HG03565 (cell line): ENCODE results near the gene HAX1.
A peak's percentile ranks its signal among the peaks of the same experiment; 100 is the strongest.
"Not testable (repeated sequence)": the region's sequence is repeated elsewhere in the genome, so short reads cannot be mapped to it uniquely, and the experiment has no call there.

ENCODE experiments used
- ATAC-seq: cut with Tn5 transposase; IDR thresholded peaks from one replicate; pipeline ENCODE4 v1.9.1; 2021; ENCODE audit warnings: mild to moderate bottlenecking, moderate library complexity; ENCODE audit not compliant: unreplicated experiment

HAX1 gene

GRCh38 chr1:154272999-154273563 is 652 bp downstream of the HAX1 start:
- ATAC-seq: no peak

GRCh38 chr1:154276797-154277196 is 4.4 kb downstream of the HAX1 start:
- ATAC-seq: no peak

DNA sequence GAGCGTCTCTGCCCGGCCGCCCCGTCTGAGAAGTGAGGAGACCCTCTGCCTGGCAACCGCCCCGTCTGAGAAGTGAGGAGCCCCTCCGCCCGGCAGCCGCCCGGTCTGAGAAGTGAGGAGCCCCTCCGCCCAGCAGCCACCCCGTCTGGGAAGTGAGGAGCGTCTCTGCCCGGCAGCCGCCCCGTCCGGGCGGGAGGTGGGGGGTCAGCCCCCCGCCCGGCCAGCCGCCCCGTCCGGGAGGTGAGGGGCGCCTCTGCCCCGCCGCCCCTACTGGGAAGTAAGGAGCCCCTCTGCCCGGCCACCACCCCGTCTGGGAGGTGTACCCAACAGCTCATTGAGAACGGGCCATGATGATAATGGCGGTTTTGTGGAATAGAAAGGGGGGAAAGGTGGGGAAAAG is 15.2 kb downstream of the HAX1 start:
- not testable (repeated sequence) for ATAC-seq

DNA sequence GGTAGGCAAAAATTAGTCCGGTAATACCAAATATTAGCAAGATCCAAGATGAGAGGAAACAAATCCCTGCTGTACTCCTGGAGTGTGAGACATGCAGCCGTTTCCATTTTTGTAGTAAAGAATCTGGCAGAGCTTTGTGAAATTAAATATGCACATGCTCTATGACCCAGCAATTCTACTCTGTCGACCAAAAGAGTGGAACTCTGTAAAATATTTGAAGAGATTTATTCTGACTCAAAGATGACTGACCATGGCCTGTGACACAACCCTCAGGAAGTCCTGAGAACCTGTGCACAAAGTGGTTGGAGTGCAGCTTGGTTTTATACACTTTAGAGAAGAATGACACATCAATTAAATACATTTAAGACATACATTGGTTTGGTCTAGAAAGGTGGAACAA is 16.2 kb downstream of the HAX1 start:
- ATAC-seq: no peak

DNA sequence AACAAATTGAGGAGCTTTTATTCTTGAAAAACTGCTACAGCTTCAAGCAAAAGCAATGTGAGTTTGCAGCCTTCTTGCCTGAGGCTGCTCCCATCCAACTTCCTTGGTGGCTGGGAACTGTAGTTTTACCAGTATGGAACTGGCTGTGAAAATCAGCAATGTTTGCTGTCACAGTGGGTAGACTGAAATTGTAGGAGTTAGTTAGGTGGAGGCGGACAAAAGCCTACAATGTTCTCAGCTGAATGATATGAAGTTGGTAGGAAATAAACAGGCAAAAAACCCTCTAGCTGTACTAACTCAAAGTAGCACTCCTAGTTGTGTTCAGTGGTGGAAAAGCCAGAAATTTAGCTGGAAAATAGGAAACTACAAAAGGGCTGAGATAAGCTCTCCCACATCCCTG is 18.5 kb downstream of the HAX1 start:
- ATAC-seq: no peak

DNA sequence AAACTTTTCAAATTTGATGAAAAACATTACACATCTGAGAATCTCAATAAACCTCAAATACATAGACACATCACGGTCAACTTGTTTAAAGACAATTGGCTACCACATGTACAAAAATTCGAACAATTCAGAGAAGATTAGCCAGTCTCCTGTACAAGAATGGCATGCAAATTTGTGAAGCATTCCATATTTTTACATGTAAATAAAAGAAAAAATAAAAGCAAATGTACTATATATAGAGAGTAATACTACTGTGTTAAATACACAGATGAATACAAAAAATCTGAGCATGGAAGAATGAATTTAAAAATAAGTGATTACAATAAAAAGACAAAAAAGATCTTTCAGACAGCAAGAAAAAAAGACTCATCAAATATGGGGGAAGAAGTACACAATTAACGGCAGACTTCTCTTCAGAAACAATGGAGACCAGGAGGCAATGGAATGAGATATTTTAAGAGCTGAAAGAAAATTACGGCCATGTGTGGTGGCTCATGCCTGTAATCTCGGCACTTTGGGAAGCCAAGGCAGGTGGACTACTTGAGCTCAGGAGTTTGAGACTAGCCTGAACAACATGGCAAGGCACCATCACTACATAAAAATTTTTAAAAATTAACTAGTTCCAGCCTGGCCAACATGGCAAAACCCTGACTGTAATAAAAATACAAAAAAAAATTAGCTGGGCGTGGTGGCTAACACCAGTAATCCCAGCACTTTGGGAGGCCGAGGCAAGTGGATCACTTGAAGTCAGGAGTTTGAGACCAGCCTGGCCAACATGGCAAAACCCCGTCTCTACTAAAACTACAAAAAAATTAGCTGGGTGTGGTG is 23.2 kb downstream of the HAX1 start:
- ATAC-seq: no peak

DNA sequence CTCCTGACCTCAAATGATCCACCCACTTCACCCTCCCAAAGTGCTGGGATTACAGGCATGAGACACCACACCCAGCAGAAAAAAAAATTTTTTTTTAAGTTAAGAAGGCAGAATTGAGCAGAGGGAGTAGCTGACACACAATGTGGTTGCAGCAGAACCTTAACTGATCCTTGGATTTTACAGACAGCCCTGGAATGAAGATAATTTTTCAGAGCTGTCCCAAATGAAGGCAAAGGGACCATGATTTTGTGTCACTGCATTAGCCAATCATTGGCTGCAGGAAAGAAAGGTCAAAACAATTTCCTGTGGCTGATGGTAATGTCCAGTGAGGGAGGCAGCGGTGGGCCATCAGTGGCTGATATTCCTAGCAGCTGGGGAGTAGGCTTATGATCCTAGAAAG is 29.2 kb downstream of the HAX1 start:
- no peak for ATAC-seq

- peak; percentile 51 for ATAC-seq
Measured at GRCh38 chr1:154304664-154305337, 32.4 kb downstream of the HAX1 start.

- no peak for ATAC-seq
Measured at GRCh38 chr1:154306151-154306550, 33.7 kb downstream of the HAX1 start.

- not testable (repeated sequence) for ATAC-seq
Measured at GRCh38 chr1:154307670-154308270, 35.3 kb downstream of the HAX1 start.

GRCh38 chr1:154309136-154309535 is 36.7 kb downstream of the HAX1 start:
- not testable (repeated sequence) for ATAC-seq

- ATAC-seq: not testable (repeated sequence)
Measured at GRCh38 chr1:154312229-154313065, 40.0 kb downstream of the HAX1 start.

DNA sequence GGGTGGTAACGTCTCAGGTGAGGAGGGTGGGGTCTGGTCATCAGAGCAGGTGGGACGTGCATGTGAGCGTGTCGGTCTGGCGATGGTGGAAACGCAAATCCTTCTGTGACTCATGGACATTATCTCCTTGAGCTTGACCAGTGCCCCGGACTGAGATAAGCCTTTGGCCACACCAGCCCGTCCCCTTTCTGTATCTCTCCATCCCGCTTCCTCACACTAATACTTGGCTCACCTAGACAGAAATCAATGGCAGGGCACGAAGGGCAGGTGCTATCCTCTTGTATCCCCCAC is 40.6 kb downstream of the HAX1 start:
- no peak for ATAC-seq

- ATAC-seq: not testable (repeated sequence)
Measured at GRCh38 chr1:154314226-154314625, 41.8 kb downstream of the HAX1 start.

- no peak for ATAC-seq
Measured at GRCh38 chr1:154316704-154317103, 44.3 kb downstream of the HAX1 start.

GRCh38 chr1:154318386-154318785 is 46.0 kb downstream of the HAX1 start:
- no peak for ATAC-seq

DNA sequence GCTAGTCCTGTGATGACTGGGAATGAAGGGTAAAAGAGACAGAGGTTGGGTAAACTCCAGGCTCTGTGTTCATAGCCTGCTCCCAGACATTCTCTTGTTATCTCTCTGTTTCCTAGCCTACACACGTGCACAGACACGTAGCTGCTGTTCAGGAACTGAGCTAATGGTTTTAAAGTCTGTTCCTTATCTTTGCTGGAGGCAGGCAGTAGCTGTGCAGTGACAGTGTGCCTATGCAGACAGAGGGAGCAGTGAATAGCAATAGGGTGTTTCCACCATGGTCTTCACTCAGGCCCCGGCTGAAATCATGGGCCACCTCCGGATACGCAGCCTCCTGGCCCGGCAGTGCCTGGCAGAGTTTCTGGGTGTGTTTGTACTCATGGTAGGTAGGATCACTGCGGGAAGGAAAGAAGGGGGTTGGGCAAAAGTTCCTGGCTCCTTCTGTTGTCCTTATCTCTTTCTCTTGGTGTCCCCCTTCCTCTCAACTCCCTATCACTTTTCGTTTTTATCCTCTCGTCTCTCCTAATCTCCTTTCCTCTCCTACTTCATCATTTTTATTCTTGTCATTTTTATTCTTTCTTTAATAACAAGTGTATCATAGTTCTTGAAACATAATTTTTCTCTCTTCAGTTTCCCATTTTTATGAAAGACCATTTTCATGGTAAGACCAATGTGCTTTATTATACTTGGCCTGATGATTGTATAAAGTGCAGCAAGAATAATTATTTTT is 48.6 kb downstream of the HAX1 start, which contains the start of gene AQP10:
AQP10 (plus strand) TSS at position 212 of the 727 bp plus-strand sequence; CDS start at position 275, 63 bp downstream.
- ATAC-seq: no peak

DNA sequence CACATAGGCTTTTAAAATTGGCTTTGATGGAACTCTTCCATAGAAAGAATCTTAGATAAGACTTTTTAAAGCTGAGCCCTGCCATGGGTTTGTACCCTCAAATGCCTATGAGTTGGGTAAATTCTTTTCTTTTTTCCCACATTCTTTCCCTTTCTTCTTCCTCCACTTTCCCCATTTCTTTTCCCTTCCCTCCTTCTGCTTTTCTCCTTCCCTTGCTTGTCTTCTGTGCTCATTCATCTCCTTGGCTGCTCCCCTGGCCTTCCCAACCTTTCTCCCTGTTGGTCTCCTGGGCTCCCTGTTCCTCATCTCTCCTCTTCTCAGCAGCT is 49.1 kb downstream of the HAX1 start:
- ATAC-seq: not testable (repeated sequence)

DNA sequence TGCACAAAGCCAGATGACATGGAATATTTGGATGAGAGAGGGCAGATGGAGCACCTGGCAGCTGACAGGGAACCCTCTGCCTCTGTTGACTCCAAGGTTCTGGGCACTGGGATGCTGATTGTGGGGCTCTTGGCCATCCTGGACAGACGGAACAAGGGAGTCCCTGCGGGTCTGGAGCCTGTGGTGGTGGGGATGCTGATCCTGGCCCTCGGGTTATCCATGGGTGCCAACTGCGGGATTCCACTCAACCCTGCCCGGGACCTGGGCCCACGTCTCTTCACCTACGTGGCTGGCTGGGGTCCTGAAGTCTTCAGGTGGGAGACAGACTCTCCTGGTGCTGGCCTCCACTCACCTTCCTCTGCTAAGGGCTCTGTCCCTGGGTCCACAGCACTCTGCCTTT is 51.1 kb downstream of the HAX1 start:
- ATAC-seq: no peak

DNA sequence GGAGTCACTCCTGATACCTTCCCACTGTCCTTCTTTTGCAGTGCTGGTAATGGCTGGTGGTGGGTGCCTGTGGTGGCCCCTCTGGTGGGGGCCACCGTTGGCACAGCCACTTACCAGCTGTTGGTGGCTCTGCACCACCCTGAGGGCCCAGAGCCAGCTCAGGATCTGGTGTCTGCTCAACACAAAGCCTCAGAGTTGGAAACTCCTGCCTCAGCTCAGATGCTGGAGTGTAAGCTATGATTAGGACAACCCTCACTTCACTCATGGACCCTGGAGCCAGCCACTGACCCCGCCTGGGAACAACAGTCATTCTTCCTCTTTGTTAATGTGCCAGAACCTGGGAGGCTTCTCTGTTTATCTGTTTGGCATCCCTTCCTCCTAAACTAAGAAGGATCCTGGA is 51.8 kb downstream of the HAX1 start:
- ATAC-seq: no peak
